ENCODE data around the gene CYYR1. TPM values are rescaled to one million over a fixed set of nuclear protein-coding genes. Genes with fewer than 3 reads are reported as not detected.

Gene CYYR1
- total RNA-seq, 1 experiment from 2014 or later: 0.12 TPM

- Histone ChIP-seq H3K4me3 (replicated peaks in 1 of 2; ENCODE audit: low read depth in 1 of 2, low read length in 2 of 2) (no peak overlapping the region), H3K9ac (ENCODE audit: low read length) (no peak overlapping the region), H3K79me2 (ENCODE audit: insufficient read depth, low read length) (no peaks in the 10 kb centered on the region), H3K27me3 (ENCODE audit: insufficient read depth, low read length) (no peaks in the 10 kb centered on the region), H3K9me2 (ENCODE audit: insufficient read depth) (no peaks in the 10 kb centered on the region), H3K4me1 (ENCODE audit: control insufficient read depth in 1 of 2, insufficient read depth in 2 of 2, low read length in 2 of 2) (no peaks in the 10 kb centered on the region), H3K27ac (ENCODE audit: low read depth, low read length) (no peak overlapping the region), H2AFZ (ENCODE audit: low read depth, low read length, poor library complexity, severe bottlenecking) (no peak overlapping the region), H3K4me2 (ENCODE audit: low read length) (no peak overlapping the region), H3K9me3 (ENCODE audit: control insufficient read depth in 1 of 2, insufficient read depth in 1 of 2, low read depth in 1 of 2, low read length in 2 of 2) (no peaks in the 10 kb centered on the region; a peak in 1 of 4 replicates), H4K20me1 (ENCODE audit: insufficient read depth) (no peaks in the 10 kb centered on the region), H3K36me3 (ENCODE audit: control insufficient read depth in 1 of 2, insufficient read depth in 2 of 2, low read length in 2 of 2) (no peaks in the 10 kb centered on the region)
- DNase-seq (ENCODE audit: low read depth, low spot score): no peak
- RAD21 ChIA-PET (ENCODE audit: low non-redundant PET in 1 of 2, low total read pairs in 2 of 2, uncharacterized antibody in 2 of 2, unreplicated experiment in 2 of 2): no interaction called here
- ATAC-seq: no peak
- POLR2A ChIA-PET: no interaction called here
- BruUV-seq (replicated peaks): no TSS peak
- intact Hi-C loops (cut with micrococcal nuclease): no loop called here
- CTCF ChIA-PET: no interaction called here
- no peak for TF ChIP-seq ZFX (IDR thresholded peaks at IDR 0.05)
- TF ChIP-seq, protein P1, sequence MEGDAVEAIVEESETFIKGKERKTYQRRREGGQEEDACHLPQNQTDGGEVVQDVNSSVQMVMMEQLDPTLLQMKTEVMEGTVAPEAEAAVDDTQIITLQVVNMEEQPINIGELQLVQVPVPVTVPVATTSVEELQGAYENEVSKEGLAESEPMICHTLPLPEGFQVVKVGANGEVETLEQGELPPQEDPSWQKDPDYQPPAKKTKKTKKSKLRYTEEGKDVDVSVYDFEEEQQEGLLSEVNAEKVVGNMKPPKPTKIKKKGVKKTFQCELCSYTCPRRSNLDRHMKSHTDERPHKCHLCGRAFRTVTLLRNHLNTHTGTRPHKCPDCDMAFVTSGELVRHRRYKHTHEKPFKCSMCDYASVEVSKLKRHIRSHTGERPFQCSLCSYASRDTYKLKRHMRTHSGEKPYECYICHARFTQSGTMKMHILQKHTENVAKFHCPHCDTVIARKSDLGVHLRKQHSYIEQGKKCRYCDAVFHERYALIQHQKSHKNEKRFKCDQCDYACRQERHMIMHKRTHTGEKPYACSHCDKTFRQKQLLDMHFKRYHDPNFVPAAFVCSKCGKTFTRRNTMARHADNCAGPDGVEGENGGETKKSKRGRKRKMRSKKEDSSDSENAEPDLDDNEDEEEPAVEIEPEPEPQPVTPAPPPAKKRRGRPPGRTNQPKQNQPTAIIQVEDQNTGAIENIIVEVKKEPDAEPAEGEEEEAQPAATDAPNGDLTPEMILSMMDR (IDR thresholded peaks at IDR 0.05 in 2 of 3, conservative IDR thresholded peaks at IDR 0.05 in 1 of 3; ENCODE audit: borderline replicate concordance in 1 of 3, insufficient read depth in 1 of 3, low read depth in 2 of 3, low read length in 2 of 3): no peak
Measured at GRCh38 chr21:26555540-26556146, 17.4 kb downstream of the CYYR1 start.

DNA sequence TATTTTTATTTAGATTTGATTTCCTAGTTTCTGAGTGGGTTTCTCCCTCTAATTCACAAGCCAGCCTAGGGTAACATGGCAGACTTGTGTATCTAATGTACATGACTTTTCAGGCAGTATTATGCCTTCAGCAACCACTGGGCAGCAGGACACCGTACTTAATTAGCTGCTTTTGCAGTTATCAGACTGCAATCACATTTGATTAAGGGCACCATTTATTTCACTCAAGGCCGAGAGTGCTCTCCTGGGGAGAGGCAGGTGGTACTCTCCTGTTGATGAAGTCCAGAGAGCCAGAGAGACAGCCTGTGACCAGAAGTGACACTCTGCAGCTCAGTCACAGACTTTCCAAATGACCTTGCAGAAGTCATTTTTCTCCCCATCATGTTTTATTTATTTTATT lies 18.7 kb downstream of the CYYR1 start:
- Histone ChIP-seq H3K36me3 (ENCODE audit: control insufficient read depth in 1 of 2, insufficient read depth in 2 of 2, low read length in 2 of 2) (no peaks in the 10 kb centered on the region), H3K79me2 (ENCODE audit: insufficient read depth, low read length) (no peaks in the 10 kb centered on the region), H3K9me3 (ENCODE audit: control insufficient read depth in 1 of 2, insufficient read depth in 1 of 2, low read depth in 1 of 2, low read length in 2 of 2) (no peaks in the 10 kb centered on the region; a peak in 1 of 4 replicates), H3K9ac (ENCODE audit: low read length) (no peak overlapping the region), H3K27me3 (ENCODE audit: insufficient read depth, low read length) (no peaks in the 10 kb centered on the region), H3K4me2 (ENCODE audit: low read length) (no peak overlapping the region), H3K9me2 (ENCODE audit: insufficient read depth) (no peaks in the 10 kb centered on the region), H2AFZ (ENCODE audit: low read depth, low read length, poor library complexity, severe bottlenecking) (no peak overlapping the region), H3K27ac (ENCODE audit: low read depth, low read length) (no peak overlapping the region), H3K4me3 (replicated peaks in 1 of 2; ENCODE audit: low read depth in 1 of 2, low read length in 2 of 2) (no peak overlapping the region), H4K20me1 (ENCODE audit: insufficient read depth) (no peaks in the 10 kb centered on the region), H3K4me1 (ENCODE audit: control insufficient read depth in 1 of 2, insufficient read depth in 2 of 2, low read length in 2 of 2) (no peaks in the 10 kb centered on the region)
- ChIA-PET CTCF (no interaction called here), POLR2A (no interaction called here), RAD21 (ENCODE audit: low non-redundant PET in 1 of 2, low total read pairs in 2 of 2, uncharacterized antibody in 2 of 2, unreplicated experiment in 2 of 2) (no interaction called here)
- BruUV-seq (replicated peaks): no TSS peak
- intact Hi-C loops (cut with micrococcal nuclease): no loop called here
- ATAC-seq (no peak), DNase-seq (ENCODE audit: low read depth, low spot score) (no peak)
- TF ChIP-seq CEBPB (IDR thresholded peaks at IDR 0.05; ENCODE audit: low read depth) (no peak), EZH2phosphoT487 (IDR thresholded peaks at IDR 0.05; ENCODE audit: borderline replicate concordance) (no peak)
